H1 (cell line): ENCODE results near the gene CNST. TPM values are rescaled to one million over a fixed set of nuclear protein-coding genes. Genes with fewer than 3 reads are reported as not detected.

ENCODE experiments used
- CHD2 ChIP-seq: IDR thresholded peaks from 2 replicates; pipeline ENCODE4 v1.6.1; 2012; ENCODE audit warnings: low read length, improper control_type of control experiment
- CHD7 ChIP-seq: fragments of 300-600 bp; sonication (generic); IDR thresholded peaks from 2 replicates; pipeline ENCODE4 v1.7.1; 2012; ENCODE audit warnings: low read length, moderate library complexity, mild to moderate bottlenecking, inconsistent platforms; ENCODE audit not compliant: insufficient replicate concordance
- EP300 ChIP-seq, 2 experiments: IDR thresholded peaks; 1 replicate in 1 of 2; 2 replicates in 1 of 2; pipeline ENCODE4 v1.6.1; 2011 to 2012; ENCODE audit warnings: low read depth in 2 of 2, low read length in 2 of 2, mild to moderate bottlenecking in 2 of 2, borderline replicate concordance in 1 of 2, inconsistent platforms in 1 of 2, moderate library complexity in 1 of 2
- GTF2F1 ChIP-seq: IDR thresholded peaks from 2 replicates; pipeline ENCODE4 v1.6.1; 2012; ENCODE audit warnings: low read depth, low read length, improper control_type of control experiment, borderline replicate concordance
- RNF2 ChIP-seq: fragments of 200-900, 300-1000 bp; sonication (generic); IDR thresholded peaks from 2 replicates; pipeline ENCODE4 v1.7.1; 2016; ENCODE audit warnings: borderline replicate concordance, low read depth, mild to moderate bottlenecking, antibody characterized with exemption, low read length; ENCODE audit not compliant: poor library complexity, severe bottlenecking; ENCODE audit errors: missing control alignments
- SIN3A ChIP-seq, 2 experiments: IDR thresholded peaks in 1 of 2; conservative IDR thresholded peaks in 1 of 2; 2 replicates each; pipeline ENCODE4 v1.6.1; 2011 to 2012; ENCODE audit warnings: low read length in 2 of 2, improper control_type of control experiment in 1 of 2, low read depth in 1 of 2, mild to moderate bottlenecking in 1 of 2
- TAF7 ChIP-seq: optimal IDR thresholded peaks from 2 replicates; pipeline ENCODE3; 2011; ENCODE audit warnings: low read depth, mild to moderate bottlenecking, inconsistent platforms, low read length, moderate library complexity, borderline replicate concordance
- ZNF274 ChIP-seq: IDR thresholded peaks from 2 replicates; pipeline ENCODE4 v1.7.0; 2012; ENCODE audit warnings: low read length, borderline replicate concordance; ENCODE audit errors: extremely low read depth
- polyA plus RNA-seq, 7 experiments: library from polyadenylated mRNA; depleted of rRNA in 3 of 7; stranded (reverse) in 5 of 7; unstranded in 2 of 7; fragments of >200 nt in 5 of 7; fragments of 200-250 nt in 2 of 7; gene quantifications; 1 replicate in 5 of 7; 2 replicates in 1 of 7; 4 replicates in 1 of 7; pipeline versions ENCODE4 v1.2.1 to v1.2.3, GENCODE V29; 2011 to 2013; ENCODE audit warnings: missing spikeins in 2 of 7, mixed read lengths in 2 of 7
- total RNA-seq: library from RNA; stranded (reverse); fragmentation: NEBNext Ultra II Directional; extraction: Animal tissue kit (Norgen Biotek cat#: 25700); gene quantifications from 2 replicates; pipeline ENCODE4 v1.2.1, GENCODE V29; 2021

Gene CNST
- total and polyA plus RNA-seq, 2 of the 8 experiments (the other 6 are each of a cell fraction or from before 2014, with no cell fraction given): 5.3 to 21.3 TPM

- TF ChIP-seq CHD7: no peak
- no peak for TF ChIP-seq CHD2
- TF ChIP-seq TAF7: no peak
- TF ChIP-seq ZNF274: no peak
- TF ChIP-seq GTF2F1: no peak
- no peak for TF ChIP-seq RNF2
- TF ChIP-seq SIN3A (conservative IDR thresholded peaks at IDR 0.05 in 1 of 2, IDR thresholded peaks at IDR 0.05 in 1 of 2; ENCODE audit: low read depth in 1 of 2, low read length in 2 of 2): no peak
- no peak for TF ChIP-seq EP300 (IDR thresholded peaks at IDR 0.05; ENCODE audit: borderline replicate concordance in 1 of 2, low read depth in 2 of 2, low read length in 2 of 2)
Measured at GRCh38 chr1:246591047-246591446, 24.8 kb downstream of the CNST start (continued).
